ENCODE data around the gene ACSL6. TPM values are rescaled to one million over a fixed set of nuclear protein-coding genes. Genes with fewer than 3 reads are reported as not detected.

Gene ACSL6
- total and polyA plus RNA-seq, 10 of the 15 experiments (the other 5 are each of a cell fraction or from before 2014, with no cell fraction given), result 0.06 to 0.53 TPM; not detected in 8

GRCh38 chr5:132049093-132049492 lies 37.6 kb upstream of the ACSL6 start:
- SMC1A ChIA-PET (ENCODE audit: uncharacterized antibody, unreplicated experiment), result interaction anchor here (1.2 kb wide), 1 partner anchor 14 kb away, joined by 3 read pairs; no protein-coding TSS in a partner anchor
- RAD21 ChIA-PET (ENCODE audit: unreplicated experiment), result no interaction called here
- Histone ChIP-seq H3K9ac (ENCODE audit: control insufficient read depth, insufficient read depth, low read length) (no peak overlapping the region), H3K27me3 (replicated peaks in 1 of 2; ENCODE audit: control insufficient read depth in 2 of 2, insufficient read depth in 2 of 2, low read length in 1 of 2) (peaks cover 0 to 4% of the 10 kb centered on the region in 2 experiments; a peak in 3 of 4 replicates), H2AFZ (ENCODE audit: control insufficient read depth, low read depth, low read length) (no peak overlapping the region), H3K4me2 (ENCODE audit: control insufficient read depth, insufficient read depth) (no peak overlapping the region), H3K36me3 (ENCODE audit: control insufficient read depth in 2 of 2, insufficient read depth in 2 of 2, low read length in 1 of 2) (no peaks in the 10 kb centered on the region), H3K27ac (ENCODE audit: control insufficient read depth, insufficient read depth) (no peak overlapping the region), H3K9me3 (replicated peaks; ENCODE audit: control insufficient read depth, insufficient read depth, low read length) (no peaks in the 10 kb centered on the region), H3K4me3 (no peak overlapping the region), H3K4me1 (ENCODE audit: control insufficient read depth, insufficient read depth, low read length) (no peaks in the 10 kb centered on the region), H4K20me1 (ENCODE audit: control insufficient read depth, insufficient read depth) (no peaks in the 10 kb centered on the region), H3K79me2 (ENCODE audit: control insufficient read depth, insufficient read depth, low read length) (no peaks in the 10 kb centered on the region)
- TF ChIP-seq ZNF217 (IDR thresholded peaks at IDR 0.05) (no peak), BACH1 (IDR thresholded peaks at IDR 0.05; ENCODE audit: borderline replicate concordance) (no peak)
- CTCF ChIA-PET, result interaction anchor here (1.1 to 2.2 kb wide), 2 partner anchors 14 to 41 kb away, joined by 3 to 8 read pairs; no protein-coding TSS in a partner anchor
- DNase-seq (ENCODE audit: low read depth, low spot score) (no peak), FAIRE-seq (no peak), ATAC-seq (no peak)
- in situ Hi-C loops (cut with MboI), result no loop called here
- intact Hi-C loops (cut with micrococcal nuclease; ENCODE audit: unreplicated experiment), result no loop called here
- no TSS peak for BruUV-seq (replicated peaks)
- POLR2A ChIA-PET, result no interaction called here
- 35% methylated on average over 4 of the region's 4 CpGs for WGBS (ENCODE audit: insufficient coverage, insufficient replicate concordance, low lambda C conversion rate, missing lambda C conversion rate)

GRCh38 chr5:132046880-132047299 lies 35.4 kb upstream of the ACSL6 start:
- Histone ChIP-seq H3K9me3 (replicated peaks; ENCODE audit: control insufficient read depth, insufficient read depth, low read length) (no peaks in the 10 kb centered on the region; the same call in 2 of the 3 replicates), H2AFZ (ENCODE audit: control insufficient read depth, low read depth, low read length) (no peak overlapping the region), H3K9ac (ENCODE audit: control insufficient read depth, insufficient read depth, low read length) (no peak overlapping the region), H3K4me2 (ENCODE audit: control insufficient read depth, insufficient read depth) (no peak overlapping the region), H3K27ac (ENCODE audit: control insufficient read depth, insufficient read depth) (no peak overlapping the region), H3K4me1 (ENCODE audit: control insufficient read depth, insufficient read depth, low read length) (no peaks in the 10 kb centered on the region), H3K4me3 (no peak overlapping the region), H3K27me3 (replicated peaks in 1 of 2; ENCODE audit: control insufficient read depth in 2 of 2, insufficient read depth in 2 of 2, low read length in 1 of 2) (peaks cover 0 to 4% of the 10 kb centered on the region in 2 experiments), H3K79me2 (ENCODE audit: control insufficient read depth, insufficient read depth, low read length) (no peaks in the 10 kb centered on the region), H3K36me3 (ENCODE audit: control insufficient read depth in 2 of 2, insufficient read depth in 2 of 2, low read length in 1 of 2) (no peaks in the 10 kb centered on the region), H4K20me1 (ENCODE audit: control insufficient read depth, insufficient read depth) (no peaks in the 10 kb centered on the region)
- no peak for FAIRE-seq
- intact Hi-C loops (cut with micrococcal nuclease; ENCODE audit: unreplicated experiment) (no loop called here), in situ Hi-C loops (cut with MboI) (no loop called here)
- ChIA-PET RAD21 (ENCODE audit: unreplicated experiment) (no interaction called here), CTCF (no interaction called here), POLR2A (no interaction called here), SMC1A (ENCODE audit: uncharacterized antibody, unreplicated experiment) (no interaction called here)
- 69% methylated on average over 7 of the region's 7 CpGs for WGBS (ENCODE audit: insufficient coverage, insufficient replicate concordance, low lambda C conversion rate, missing lambda C conversion rate)
- no TSS peak for BruUV-seq (replicated peaks)
- ATAC-seq, result no peak
- no peak for DNase-seq (ENCODE audit: low read depth, low spot score)
- TF ChIP-seq IKZF1 (conservative IDR thresholded peaks at IDR 0.05), result no peak
- no peak for TF ChIP-seq SRF (IDR thresholded peaks at IDR 0.05; ENCODE audit: low read depth in 2 of 2, low read length in 2 of 2)
- TF ChIP-seq CBX5 (IDR thresholded peaks at IDR 0.05; ENCODE audit: low read depth), result no peak
- TF ChIP-seq ELK1 (IDR thresholded peaks at IDR 0.05; ENCODE audit: low read depth, low read length), result no peak
- TF ChIP-seq PAX5 (IDR thresholded peaks at IDR 0.05; ENCODE audit: borderline replicate concordance, low read depth, low read length), result no peak
- no peak for TF ChIP-seq BCL3 (IDR thresholded peaks at IDR 0.05; ENCODE audit: borderline replicate concordance, insufficient read depth, low read depth, low read length, poor library complexity, severe bottlenecking)
- no peak for TF ChIP-seq SPI1 (IDR thresholded peaks at IDR 0.05; ENCODE audit: borderline replicate concordance, insufficient read depth, low read depth, low read length)
- TF ChIP-seq RBBP5 (conservative IDR thresholded peaks at IDR 0.05), result no peak
- no peak for TF ChIP-seq KAT2A (conservative IDR thresholded peaks at IDR 0.05; ENCODE audit: control insufficient read depth, low read depth, low read length)
- no peak for TF ChIP-seq ESRRA (IDR thresholded peaks at IDR 0.05; ENCODE audit: low read length)
- no peak for TF ChIP-seq STAT3 (IDR thresholded peaks at IDR 0.05; ENCODE audit: low read depth, low read length)
- no peak for TF ChIP-seq EP300 (IDR thresholded peaks at IDR 0.05; ENCODE audit: borderline replicate concordance in 1 of 2, control insufficient read depth in 1 of 2, low read depth in 2 of 2, low read length in 2 of 2)
- no peak for TF ChIP-seq ZNF207 (IDR thresholded peaks at IDR 0.05; ENCODE audit: borderline replicate concordance)
- no peak for TF ChIP-seq DPF2 (IDR thresholded peaks at IDR 0.05)
- no peak for TF ChIP-seq POLR2A (IDR thresholded peaks at IDR 0.05; ENCODE audit: low read depth, low read length)
